Right lobe of liver (tissue), 6 donors: ENCODE measurements around the gene XRN2. TPM values are rescaled to one million over a fixed set of nuclear protein-coding genes. Genes with fewer than 3 reads are reported as not detected.

ENCODE experiments used
- ATAC-seq, 4 donors: fragments of 200-7000 bp; cut with Tn5 transposase; one replicate each; pipeline ENCODE4 v1.9.1; 2020; ENCODE audit warnings: mild to moderate bottlenecking in 4 of 4, moderate library complexity in 4 of 4
- DNase-seq, 3 donors: peaks; one replicate each; pipeline ENCODE4 v3.0.0-alpha.2; 2020
- H3K27ac ChIP-seq, 3 donors: fragments of 200-600 bp; one replicate each; pipeline ENCODE4 v1.8.0; 2022
- H3K27me3 ChIP-seq, 2 donors: fragments of 200-600 bp; one replicate each; pipeline ENCODE4 v1.8.0; 2022
- H3K36me3 ChIP-seq, 4 donors: fragments of 200-600 bp; sonication (generic) in 1 of 4; one replicate each; pipeline versions ENCODE4 v1.5.1 to v1.8.0; 2017 to 2022; ENCODE audit warnings: control low read depth in 1 of 4
- H3K4me1 ChIP-seq, 4 donors: fragments of 200-600 bp; sonication (generic) in 1 of 4; one replicate each; pipeline versions ENCODE4 v1.5.1 to v1.8.0; 2017 to 2022; ENCODE audit warnings: control low read depth in 1 of 4
- H3K4me3 ChIP-seq, 3 donors: fragments of 200-600 bp; one replicate each; pipeline ENCODE4 v1.8.0; 2022
- H3K9me3 ChIP-seq, 4 donors: fragments of 200-600 bp; sonication (generic) in 1 of 4; one replicate each; pipeline versions ENCODE4 v1.5.1 to v1.8.0; 2017 to 2022; ENCODE audit warnings: control low read depth in 1 of 4
- POLR2A ChIP-seq: fragments of 450-650 bp; IDR thresholded peaks from one replicate; pipeline ENCODE4 v1.6.1; 2017; ENCODE audit warnings: antibody characterized with exemption, mild to moderate bottlenecking
- WGBS: methylation state at CpG from one replicate; pipeline ENCODE4 v1.1.6; 2018; ENCODE audit warnings: low coverage, low lambda C conversion rate; ENCODE audit not compliant: insufficient coverage; ENCODE audit errors: missing lambda C conversion rate; 5-methylcytosine and 5-hydroxymethylcytosine counted together
- intact Hi-C, 2 donors: fragments of 100-400 bp; cut with DNase I; formaldehyde crosslinking; loops; one replicate each; pipeline versions ENCODE4 v1.11.2 to v1.14.1; 2022
- total RNA-seq, 6 experiments: library from RNA; depleted of rRNA in 2 of 6; stranded (reverse); fragments of >200 nt in 2 of 6; fragmentation: NEBNext Ultra II Directional in 3 of 6; extraction: Animal tissue kit (Norgen Biotek cat#: 25700) in 3 of 6; gene quantifications; one replicate each; pipeline versions ENCODE4 v1.1.0 to v1.2.4, GENCODE V29; 2016 to 2023
- TF ChIP-seq, protein P1 (sequence below), 4 donors: fragments of 200-600 bp in 3 of 4; fragments of 450-650 bp in 1 of 4; IDR thresholded peaks; one replicate each; pipeline versions ENCODE4 v1.5.1 to v1.8.0; 2016 to 2022; ENCODE audit warnings: antibody characterized with exemption in 4 of 4, mild to moderate bottlenecking in 2 of 4
- donor health status: DM: no; HTN: yes; CAD: no.
- donor health status: DM: no; HTN: no; CAD: no.
- donor health status: DM: no; HTN: no; CAD: no.
- donor health status: DM: no; HTN: yes; CAD: no.
- donor health status: DM: no; HTN: yes; CAD: no.

Gene XRN2
- total RNA-seq, 6 experiments from 2014 or later, result 18.2 to 39.5 (median 26.7) TPM

DNA sequence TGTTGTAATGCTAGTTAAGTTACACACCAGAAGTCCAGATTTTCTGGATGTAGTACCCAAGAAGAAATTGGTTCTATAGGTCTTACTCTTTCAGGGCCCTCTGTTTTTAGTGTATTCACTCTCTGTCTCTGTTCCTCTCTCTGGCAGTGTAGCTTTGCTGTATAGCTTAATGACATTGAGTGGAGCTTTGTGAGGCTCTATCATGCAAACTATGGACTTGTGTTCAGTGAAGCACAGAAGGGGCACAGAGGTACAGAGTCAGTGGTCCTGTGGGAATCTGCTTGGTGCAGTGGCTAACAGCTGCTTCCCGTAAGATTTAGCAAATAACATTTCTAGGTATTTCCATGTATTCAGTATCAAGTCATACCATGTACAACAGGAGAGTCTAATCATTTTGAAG is 68.1 kb downstream of the XRN2 start:
- H3K27me3 ChIP-seq, result no peaks in the 10 kb centered on the region
- H3K4me3 ChIP-seq, result no peak overlapping the region
- WGBS, result 86% methylated on average over 1 of the region's 1 CpG
- ATAC-seq (no peak), DNase-seq (no peak)
- TF ChIP-seq, protein P1, sequence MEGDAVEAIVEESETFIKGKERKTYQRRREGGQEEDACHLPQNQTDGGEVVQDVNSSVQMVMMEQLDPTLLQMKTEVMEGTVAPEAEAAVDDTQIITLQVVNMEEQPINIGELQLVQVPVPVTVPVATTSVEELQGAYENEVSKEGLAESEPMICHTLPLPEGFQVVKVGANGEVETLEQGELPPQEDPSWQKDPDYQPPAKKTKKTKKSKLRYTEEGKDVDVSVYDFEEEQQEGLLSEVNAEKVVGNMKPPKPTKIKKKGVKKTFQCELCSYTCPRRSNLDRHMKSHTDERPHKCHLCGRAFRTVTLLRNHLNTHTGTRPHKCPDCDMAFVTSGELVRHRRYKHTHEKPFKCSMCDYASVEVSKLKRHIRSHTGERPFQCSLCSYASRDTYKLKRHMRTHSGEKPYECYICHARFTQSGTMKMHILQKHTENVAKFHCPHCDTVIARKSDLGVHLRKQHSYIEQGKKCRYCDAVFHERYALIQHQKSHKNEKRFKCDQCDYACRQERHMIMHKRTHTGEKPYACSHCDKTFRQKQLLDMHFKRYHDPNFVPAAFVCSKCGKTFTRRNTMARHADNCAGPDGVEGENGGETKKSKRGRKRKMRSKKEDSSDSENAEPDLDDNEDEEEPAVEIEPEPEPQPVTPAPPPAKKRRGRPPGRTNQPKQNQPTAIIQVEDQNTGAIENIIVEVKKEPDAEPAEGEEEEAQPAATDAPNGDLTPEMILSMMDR (IDR thresholded peaks at IDR 0.05), result no peak
- TF ChIP-seq POLR2A, result no peak
- intact Hi-C loops, result no loop called here
- H3K9me3 ChIP-seq, result no peaks in the 10 kb centered on the region
- H3K27ac ChIP-seq, result no peak overlapping the region
- peaks cover 0 to 8% (median 0%) of the 10 kb centered on the region in 4 donors for H3K4me1 ChIP-seq
- H3K36me3 ChIP-seq, result peaks cover 0 to 30% (median 8%) of the 10 kb centered on the region in 4 donors

DNA sequence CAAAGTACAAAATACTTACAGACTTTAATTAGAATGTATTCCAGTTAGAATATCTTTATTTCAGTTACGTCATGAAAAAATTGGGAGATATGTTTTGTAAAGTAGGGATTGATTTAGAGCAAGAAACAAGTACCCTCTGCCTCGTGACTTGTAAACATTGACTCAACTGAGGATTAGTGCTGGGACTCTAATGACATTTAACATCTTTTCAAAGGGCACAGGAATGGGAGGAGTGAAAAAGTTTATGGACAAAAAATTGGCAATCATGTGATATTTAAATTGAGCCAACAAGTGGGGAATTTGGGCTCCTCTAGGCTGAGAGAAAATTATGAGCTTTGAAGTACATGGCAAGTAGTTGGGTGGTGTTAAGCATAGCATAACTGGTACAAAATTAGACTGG is 68.9 kb downstream of the XRN2 start:
- intact Hi-C loops, result no loop called here
- Histone ChIP-seq H3K27me3 (no peaks in the 10 kb centered on the region), H3K27ac (no peak overlapping the region), H3K4me1 (peaks cover 0 to 8% (median 0%) of the 10 kb centered on the region in 4 donors), H3K9me3 (no peaks in the 10 kb centered on the region), H3K36me3 (peaks cover 0 to 22% (median 7%) of the 10 kb centered on the region in 4 donors), H3K4me3 (no peak overlapping the region)
- no peak for DNase-seq
- 86% methylated on average over 2 of the region's 2 CpGs for WGBS
- no peak for ATAC-seq
- TF ChIP-seq POLR2A, result no peak

DNA sequence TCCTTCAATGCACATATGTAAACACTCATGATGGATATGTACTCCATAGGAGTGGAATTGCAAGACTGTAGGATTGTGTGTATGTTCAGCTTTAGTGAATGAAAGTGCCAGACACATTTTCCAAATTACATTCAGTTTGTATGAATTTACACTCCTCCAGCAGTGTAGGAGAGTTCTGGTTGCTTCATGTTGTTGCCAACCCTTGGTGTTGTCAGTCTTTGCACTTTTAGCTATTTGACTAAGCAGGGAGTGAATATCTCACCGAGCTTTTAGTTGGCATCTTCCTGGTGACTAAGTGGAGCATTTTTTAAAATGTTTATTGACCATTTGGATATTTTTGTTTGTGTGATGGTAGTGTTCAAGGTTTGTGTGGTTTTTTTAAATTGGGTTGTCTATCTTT is 70.3 kb downstream of the XRN2 start:
- no peak for DNase-seq
- H3K27ac ChIP-seq, result no peak overlapping the region
- H3K4me3 ChIP-seq, result no peak overlapping the region
- ATAC-seq, result peak in 1 of 4 donors; percentile 47
- 44% methylated on average over 1 of the region's 1 CpG for WGBS
- peaks cover 0 to 10% (median 5%) of the 10 kb centered on the region in 4 donors for H3K36me3 ChIP-seq
- intact Hi-C loops, result no loop called here
- H3K9me3 ChIP-seq, result no peaks in the 10 kb centered on the region
- H3K27me3 ChIP-seq, result no peaks in the 10 kb centered on the region
- TF ChIP-seq POLR2A, result no peak
- TF ChIP-seq, protein P1 (IDR thresholded peaks at IDR 0.05), result no peak
- H3K4me1 ChIP-seq, result peaks cover 0 to 8% (median 4%) of the 10 kb centered on the region in 4 donors

DNA sequence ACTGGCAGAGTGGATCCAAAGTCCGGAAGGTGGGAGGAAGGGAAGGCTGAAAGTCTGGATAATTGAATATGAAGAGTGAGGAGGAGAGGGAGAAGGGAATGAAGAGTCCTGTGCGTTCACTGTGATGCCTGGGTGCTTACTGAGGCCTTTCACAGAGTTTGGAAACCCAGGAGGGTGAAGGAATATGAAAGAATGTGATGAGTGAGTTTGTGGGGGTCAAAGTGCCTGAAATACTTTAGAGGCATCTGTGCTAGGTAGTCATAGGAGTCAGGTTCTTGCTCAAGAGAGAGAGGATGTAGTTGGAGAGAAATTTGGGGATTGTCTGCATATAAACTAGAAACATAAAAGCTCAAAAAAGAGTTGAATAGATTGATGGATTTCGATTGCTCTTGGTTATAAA is 73.5 kb downstream of the XRN2 start:
- intact Hi-C loops, result no loop called here
- H3K9me3 ChIP-seq, result no peaks in the 10 kb centered on the region
- H3K27me3 ChIP-seq, result no peaks in the 10 kb centered on the region
- TF ChIP-seq, protein P1 (IDR thresholded peaks at IDR 0.05), result no peak
- TF ChIP-seq POLR2A, result no peak
- peaks cover 0 to 8% (median 4%) of the 10 kb centered on the region in 4 donors for H3K4me1 ChIP-seq
- ATAC-seq, result no peak
- no peak overlapping the region for H3K4me3 ChIP-seq
- H3K36me3 ChIP-seq, result peaks cover 0 to 10% (median 0%) of the 10 kb centered on the region in 4 donors
- no peak for DNase-seq
- no peak overlapping the region for H3K27ac ChIP-seq
- WGBS, result 89% methylated on average over 2 of the region's 3 CpGs

DNA sequence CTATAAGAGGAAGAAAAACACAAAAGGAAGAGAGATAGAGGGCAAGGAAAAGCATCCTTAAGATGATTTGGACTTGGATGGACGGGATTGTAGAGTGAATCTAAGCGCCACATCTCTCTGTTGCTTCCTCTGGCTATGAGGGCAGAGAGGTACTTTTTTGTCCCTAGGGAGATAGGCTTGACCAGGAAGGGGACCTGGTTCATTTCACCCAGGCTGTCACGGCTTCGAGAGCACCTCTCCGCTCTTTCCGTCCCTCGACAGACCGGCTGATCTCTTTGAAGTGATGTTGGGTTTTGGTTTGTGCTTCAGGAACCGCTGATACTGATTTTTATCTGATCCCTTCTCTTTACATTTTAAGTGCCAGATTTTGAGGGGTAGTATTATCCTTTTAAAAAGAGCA is 74.6 kb downstream of the XRN2 start:
- Histone ChIP-seq H3K9me3 (no peaks in the 10 kb centered on the region), H3K27me3 (no peaks in the 10 kb centered on the region), H3K4me3 (no peak overlapping the region), H3K4me1 (peaks cover 0 to 8% (median 4%) of the 10 kb centered on the region in 4 donors), H3K36me3 (peaks cover 0 to 20% (median 4%) of the 10 kb centered on the region in 4 donors), H3K27ac (no peak overlapping the region)
- DNase-seq, result no peak
- TF ChIP-seq POLR2A, result no peak
- TF ChIP-seq, protein P1 (IDR thresholded peaks at IDR 0.05), result no peak
- intact Hi-C loops, result no loop called here
- no peak for ATAC-seq
- WGBS, result 96% methylated on average over 3 of the region's 9 CpGs
